ENCODE data around the gene FOXO1. TPM values are rescaled to one million over a fixed set of nuclear protein-coding genes. Genes with fewer than 3 reads are reported as not detected.
A peak's percentile ranks its signal among the peaks of the same experiment; 100 is the strongest.

Gene FOXO1
- total and polyA plus RNA-seq, 2 of the 13 experiments (the other 11 are each of a cell fraction or from before 2014, with no cell fraction given): 8.1 to 13.1 TPM

DNA sequence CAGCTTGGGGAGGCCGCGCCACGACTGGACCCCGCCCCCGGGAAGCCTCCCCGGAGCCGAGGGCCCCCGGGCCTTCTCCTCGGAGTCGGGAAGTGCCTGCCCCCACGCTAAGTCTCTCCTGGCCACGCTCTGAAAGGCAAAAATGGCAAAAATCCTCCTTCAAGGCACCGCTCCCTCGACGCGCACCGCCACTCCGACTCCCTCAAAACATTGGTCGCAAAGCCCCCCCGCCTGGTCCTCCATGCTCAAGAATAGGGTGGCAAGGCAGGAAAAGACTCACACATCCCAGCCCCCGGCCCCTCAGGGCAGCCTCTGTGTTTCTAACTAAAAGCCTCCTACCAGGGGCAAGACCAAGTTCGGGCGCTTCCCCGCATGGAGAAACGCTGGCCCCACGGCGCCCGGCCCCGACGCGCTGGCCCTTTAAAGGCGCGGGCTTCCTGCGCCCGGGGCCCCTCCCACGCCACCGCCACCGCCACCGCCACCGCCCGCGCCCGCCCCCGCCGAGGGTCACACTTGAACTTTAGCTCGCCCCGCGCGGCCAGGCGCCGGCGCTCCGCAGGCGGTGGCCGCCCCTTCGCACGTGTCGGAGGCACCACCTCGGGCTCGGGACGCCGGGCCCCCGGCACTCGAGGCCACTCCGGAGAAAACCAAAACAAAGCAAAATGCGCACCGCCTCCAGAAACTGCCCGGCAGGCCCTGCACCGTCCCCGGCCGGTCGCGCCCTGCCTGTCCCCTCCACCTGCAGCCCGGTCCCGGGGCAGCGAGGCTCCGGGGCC, 1.9 kb downstream of the FOXO1 start (continued):
- TF ChIP-seq IRF2 (CRISPR knock-in tag; IDR thresholded peaks at IDR 0.05) (peak; percentile 9; the same call in 1 of the 2 replicates), NFIC (IDR thresholded peaks at IDR 0.05; ENCODE audit: low read length) (no peak), ZNF546 (CRISPR knock-in tag; conservative IDR thresholded peaks at IDR 0.05) (peak; percentile 77; the same call in 1 of the 2 replicates), CHD2 (IDR thresholded peaks at IDR 0.05; ENCODE audit: low read depth, low read length) (no peak), ZSCAN31 (CRISPR knock-in tag; IDR thresholded peaks at IDR 0.05; ENCODE audit: low read depth) (peak; percentile 80), NRL (CRISPR knock-in tag; IDR thresholded peaks at IDR 0.05; ENCODE audit: borderline replicate concordance) (0 out of 2 replicates have a peak, but pooled peaks have one; percentile 6), DZIP1 (CRISPR knock-in tag; IDR thresholded peaks at IDR 0.05) (peak; percentile 28; the same call in 1 of the 2 replicates), GPN1 (CRISPR knock-in tag; IDR thresholded peaks at IDR 0.05; ENCODE audit: borderline replicate concordance) (0 out of 2 replicates have a peak, but pooled peaks have one; percentile 26), KLF12 (CRISPR knock-in tag; IDR thresholded peaks at IDR 0.05; ENCODE audit: borderline replicate concordance) (0 out of 2 replicates have a peak, but pooled peaks have one; percentile 31), ARNTL (CRISPR knock-in tag; IDR thresholded peaks at IDR 0.05) (peak; percentile 58; the same call in 1 of the 2 replicates), SNAPC5 (CRISPR knock-in tag; IDR thresholded peaks at IDR 0.05; ENCODE audit: borderline replicate concordance) (no peak), HNF4A (CRISPR knock-in tag; IDR thresholded peaks at IDR 0.05) (no peak), U2AF2 (IDR thresholded peaks at IDR 0.05; ENCODE audit: low read depth, low read length) (no peak), KDM5B (CRISPR knock-in tag; IDR thresholded peaks at IDR 0.05; ENCODE audit: borderline replicate concordance) (0 out of 2 replicates have a peak, but pooled peaks have one; percentile 6), CCDC6 (CRISPR knock-in tag; IDR thresholded peaks at IDR 0.05) (0 out of 2 replicates have a peak, but pooled peaks have one; percentile 24), ZNF446 (CRISPR knock-in tag; IDR thresholded peaks at IDR 0.05) (0 out of 2 replicates have a peak, but pooled peaks have one; percentile 37), POLR2G (IDR thresholded peaks at IDR 0.05; ENCODE audit: low read depth, low read length) (peak; percentile 51; the same call in 1 of the 2 replicates), ZNF33B (CRISPR knock-in tag; IDR thresholded peaks at IDR 0.05) (0 out of 2 replicates have a peak, but pooled peaks have one; percentile 22), ZNF598 (CRISPR knock-in tag; IDR thresholded peaks at IDR 0.05; ENCODE audit: borderline replicate concordance) (0 out of 2 replicates have a peak, but pooled peaks have one; percentile 31), KAT8 (CRISPR knock-in tag; IDR thresholded peaks at IDR 0.05) (no peak)
- TF ChIP-seq, protein P1, sequence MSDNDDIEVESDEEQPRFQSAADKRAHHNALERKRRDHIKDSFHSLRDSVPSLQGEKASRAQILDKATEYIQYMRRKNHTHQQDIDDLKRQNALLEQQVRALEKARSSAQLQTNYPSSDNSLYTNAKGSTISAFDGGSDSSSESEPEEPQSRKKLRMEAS (IDR thresholded peaks at IDR 0.05): peak; percentile 89
- TF ChIP-seq, protein P2, sequence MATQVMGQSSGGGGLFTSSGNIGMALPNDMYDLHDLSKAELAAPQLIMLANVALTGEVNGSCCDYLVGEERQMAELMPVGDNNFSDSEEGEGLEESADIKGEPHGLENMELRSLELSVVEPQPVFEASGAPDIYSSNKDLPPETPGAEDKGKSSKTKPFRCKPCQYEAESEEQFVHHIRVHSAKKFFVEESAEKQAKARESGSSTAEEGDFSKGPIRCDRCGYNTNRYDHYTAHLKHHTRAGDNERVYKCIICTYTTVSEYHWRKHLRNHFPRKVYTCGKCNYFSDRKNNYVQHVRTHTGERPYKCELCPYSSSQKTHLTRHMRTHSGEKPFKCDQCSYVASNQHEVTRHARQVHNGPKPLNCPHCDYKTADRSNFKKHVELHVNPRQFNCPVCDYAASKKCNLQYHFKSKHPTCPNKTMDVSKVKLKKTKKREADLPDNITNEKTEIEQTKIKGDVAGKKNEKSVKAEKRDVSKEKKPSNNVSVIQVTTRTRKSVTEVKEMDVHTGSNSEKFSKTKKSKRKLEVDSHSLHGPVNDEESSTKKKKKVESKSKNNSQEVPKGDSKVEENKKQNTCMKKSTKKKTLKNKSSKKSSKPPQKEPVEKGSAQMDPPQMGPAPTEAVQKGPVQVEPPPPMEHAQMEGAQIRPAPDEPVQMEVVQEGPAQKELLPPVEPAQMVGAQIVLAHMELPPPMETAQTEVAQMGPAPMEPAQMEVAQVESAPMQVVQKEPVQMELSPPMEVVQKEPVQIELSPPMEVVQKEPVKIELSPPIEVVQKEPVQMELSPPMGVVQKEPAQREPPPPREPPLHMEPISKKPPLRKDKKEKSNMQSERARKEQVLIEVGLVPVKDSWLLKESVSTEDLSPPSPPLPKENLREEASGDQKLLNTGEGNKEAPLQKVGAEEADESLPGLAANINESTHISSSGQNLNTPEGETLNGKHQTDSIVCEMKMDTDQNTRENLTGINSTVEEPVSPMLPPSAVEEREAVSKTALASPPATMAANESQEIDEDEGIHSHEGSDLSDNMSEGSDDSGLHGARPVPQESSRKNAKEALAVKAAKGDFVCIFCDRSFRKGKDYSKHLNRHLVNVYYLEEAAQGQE (IDR thresholded peaks at IDR 0.05; ENCODE audit: borderline replicate concordance in 1 of 2, low read depth in 1 of 2, low read length in 2 of 2): 0 out of 4 replicates have a peak, but pooled peaks of 1 of the 2 experiments have one; percentile 15
